ENCODE data around the gene ZCCHC7.
"Not testable (repeated sequence)": the region's sequence is repeated elsewhere in the genome, so short reads cannot be mapped to it uniquely, and the experiment has no call there.

Gene ZCCHC7

GRCh38 chr9:37179576-37179975 is 59.2 kb downstream of the ZCCHC7 start:
- DNase-seq = no peak

GRCh38 chr9:37180138-37180537 is 59.8 kb downstream of the ZCCHC7 start:
- no peak for DNase-seq

- DNase-seq = no peak
Observed at GRCh38 chr9:37182718-37183117, 62.3 kb downstream of the ZCCHC7 start.

- no peak for DNase-seq
Observed at GRCh38 chr9:37184905-37185867, 64.8 kb downstream of the ZCCHC7 start.

GRCh38 chr9:37187292-37187691 is 66.9 kb downstream of the ZCCHC7 start:
- no peak for DNase-seq

GRCh38 chr9:37187713-37188439 is 67.5 kb downstream of the ZCCHC7 start:
- no peak for DNase-seq

GRCh38 chr9:37190739-37191138 is 70.4 kb downstream of the ZCCHC7 start:
- DNase-seq = not testable (repeated sequence)

GRCh38 chr9:37191403-37192089 is 71.2 kb downstream of the ZCCHC7 start:
- DNase-seq = no peak

GRCh38 chr9:37192803-37193202 is 72.4 kb downstream of the ZCCHC7 start:
- DNase-seq = no peak

GRCh38 chr9:37197158-37198038 is 77.0 kb downstream of the ZCCHC7 start:
- DNase-seq = no peak

GRCh38 chr9:37198039-37198729 is 77.8 kb downstream of the ZCCHC7 start:
- DNase-seq = no peak

GRCh38 chr9:37198831-37199230 is 78.5 kb downstream of the ZCCHC7 start:
- DNase-seq = no peak

GRCh38 chr9:37200433-37201005 is 80.1 kb downstream of the ZCCHC7 start:
- no peak for DNase-seq

GRCh38 chr9:37201581-37201980 is 81.2 kb downstream of the ZCCHC7 start:
- no peak for DNase-seq

GRCh38 chr9:37202091-37202490 is 81.7 kb downstream of the ZCCHC7 start:
- no peak for DNase-seq

GRCh38 chr9:37203456-37203855 is 83.1 kb downstream of the ZCCHC7 start:
- DNase-seq = not testable (repeated sequence)

- DNase-seq = no peak
Observed at GRCh38 chr9:37206121-37206620, 85.8 kb downstream of the ZCCHC7 start.

- DNase-seq = no peak
Observed at GRCh38 chr9:37209431-37210386, 89.3 kb downstream of the ZCCHC7 start.

GRCh38 chr9:37210737-37211523 is 90.6 kb downstream of the ZCCHC7 start:
- DNase-seq = no peak
